Skeletal muscle tissue (tissue), 4 donors: ENCODE results near the gene NOTCH3. TPM values are rescaled to one million over a fixed set of nuclear protein-coding genes. Genes with fewer than 3 reads are reported as not detected.
A peak's percentile ranks its signal among the peaks of the same experiment; 100 is the strongest.

Experiments used
- H3K27ac ChIP-seq: one replicate; pipeline ENCODE4 v1.7.0; 2013; ENCODE audit warnings: mild to moderate bottlenecking, low read depth, low read length, inconsistent platforms
- H3K27me3 ChIP-seq, 3 donors: one replicate each; pipeline ENCODE4 v1.7.0; 2013; ENCODE audit warnings: low read length in 3 of 3; ENCODE audit not compliant: control insufficient read depth in 3 of 3, insufficient read depth in 3 of 3
- H3K36me3 ChIP-seq, 3 donors: one replicate each; pipeline ENCODE4 v1.7.0; 2013; ENCODE audit warnings: low read length in 3 of 3; ENCODE audit not compliant: control insufficient read depth in 3 of 3, insufficient read depth in 3 of 3
- H3K4me1 ChIP-seq, 3 donors: one replicate each; pipeline ENCODE4 v1.7.0; 2013; ENCODE audit warnings: low read length in 3 of 3, mild to moderate bottlenecking in 3 of 3; ENCODE audit not compliant: control insufficient read depth in 3 of 3, insufficient read depth in 3 of 3
- H3K4me3 ChIP-seq, 3 donors: one replicate each; pipeline ENCODE4 v1.7.0; 2013; ENCODE audit warnings: low read length in 3 of 3
- H3K9ac ChIP-seq, 3 donors: one replicate each; pipeline ENCODE4 v1.7.0; 2013; ENCODE audit warnings: low read length in 3 of 3, mild to moderate bottlenecking in 3 of 3, moderate library complexity in 2 of 3, low read depth in 1 of 3
- H3K9me3 ChIP-seq, 3 donors: one replicate each; pipeline ENCODE4 v1.7.0; 2013; ENCODE audit warnings: low read length in 3 of 3; ENCODE audit not compliant: control insufficient read depth in 3 of 3
- total RNA-seq: library from RNA; depleted of rRNA; stranded (reverse); fragments of >200 nt; gene quantifications from one replicate; pipeline ENCODE4 v1.2.3, GENCODE V29; 2014
- donor health status: Osteomylitis.

The NOTCH3 gene
- total RNA-seq, 1 donor from 2014 or later: 77.8 TPM

DNA sequence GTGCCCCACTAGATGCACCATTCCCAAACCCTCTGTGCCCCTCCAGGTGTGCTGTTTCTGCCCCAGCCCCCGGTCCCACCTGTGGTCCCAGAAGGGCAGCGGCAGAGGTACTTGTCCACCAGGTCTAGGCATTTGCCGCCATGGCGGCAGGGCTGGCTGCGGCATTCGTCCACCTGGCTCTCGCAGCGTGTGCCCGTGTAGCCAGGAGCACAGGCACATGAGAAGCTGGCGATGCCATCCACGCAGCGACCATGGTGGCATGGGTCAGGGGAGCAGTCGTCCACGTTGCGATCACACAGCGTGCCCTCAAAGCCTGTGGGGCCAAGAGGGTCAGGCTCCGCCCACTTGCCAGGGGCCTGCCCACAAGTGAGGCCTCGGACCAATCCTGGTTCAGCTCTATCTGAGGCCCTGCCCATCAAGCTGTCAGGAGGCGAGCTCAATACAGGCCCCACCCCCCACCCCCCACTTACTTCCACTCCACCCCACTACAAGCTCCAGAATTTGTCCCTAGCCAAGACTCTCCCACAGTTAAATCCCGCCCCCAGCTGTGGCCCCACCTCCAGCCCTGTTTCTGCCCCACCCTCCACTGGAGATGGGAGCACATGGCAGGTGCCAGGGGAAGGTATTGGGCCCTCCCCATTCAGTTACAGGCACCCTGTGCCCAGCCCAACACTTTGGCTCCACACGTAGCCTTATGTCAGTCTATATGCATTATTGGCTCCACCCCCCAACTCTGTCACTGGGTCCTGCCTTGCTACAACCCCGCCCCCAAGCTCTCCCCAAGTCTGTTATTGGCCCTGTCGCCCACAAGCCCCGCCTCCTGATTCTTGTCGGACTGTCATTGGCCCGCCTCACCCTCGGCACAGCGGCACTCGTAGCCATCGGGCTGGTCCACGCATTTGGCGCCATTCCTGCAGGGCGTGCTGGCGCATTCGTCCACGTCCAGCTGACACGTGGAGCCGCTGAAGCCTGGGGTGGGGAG lies 13.5 kb downstream of the NOTCH3 start:
- H3K9me3 ChIP-seq: no peaks in the 10 kb centered on the region
- peaks cover 4 to 9% (median 7%) of the 10 kb centered on the region in 3 donors for H3K36me3 ChIP-seq
- H3K27ac ChIP-seq: no peak overlapping the region
- no peak overlapping the region for H3K9ac ChIP-seq
- peaks cover 0 to 11% (median 9%) of the 10 kb centered on the region in 3 donors for H3K27me3 ChIP-seq
- H3K4me1 ChIP-seq: peaks cover 0 to 9% (median 7%) of the 10 kb centered on the region in 3 donors
- no peak overlapping the region for H3K4me3 ChIP-seq

DNA sequence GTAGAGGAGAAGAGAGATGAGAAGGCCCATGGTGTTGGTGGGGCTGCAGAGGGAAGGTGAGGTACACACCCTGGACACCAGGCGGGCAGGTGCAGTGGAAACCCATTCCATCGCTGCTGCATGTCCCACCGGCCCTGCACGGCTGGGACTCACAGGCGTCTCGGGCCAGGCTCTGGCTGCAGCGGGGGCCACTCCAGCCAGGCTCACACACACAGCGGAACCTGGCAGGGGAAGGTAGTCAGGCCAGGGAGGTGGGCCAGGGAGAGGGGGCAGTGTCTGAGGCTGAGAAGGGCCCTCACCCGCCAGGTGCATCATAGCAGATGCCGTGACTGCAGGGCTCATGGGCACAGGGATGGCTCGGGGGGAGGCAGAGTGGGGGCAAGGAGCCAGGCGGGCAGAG lies 15.6 kb downstream of the NOTCH3 start:
- Histone ChIP-seq H3K27ac (no peak overlapping the region), H3K9me3 (no peaks in the 10 kb centered on the region), H3K4me1 (peaks cover 0 to 4% (median 0%) of the 10 kb centered on the region in 3 donors), H3K9ac (no peak overlapping the region), H3K36me3 (peaks cover 4 to 12% (median 6%) of the 10 kb centered on the region in 3 donors), H3K4me3 (no peak overlapping the region), H3K27me3 (peaks cover 0 to 4% (median 1%) of the 10 kb centered on the region in 3 donors)

DNA sequence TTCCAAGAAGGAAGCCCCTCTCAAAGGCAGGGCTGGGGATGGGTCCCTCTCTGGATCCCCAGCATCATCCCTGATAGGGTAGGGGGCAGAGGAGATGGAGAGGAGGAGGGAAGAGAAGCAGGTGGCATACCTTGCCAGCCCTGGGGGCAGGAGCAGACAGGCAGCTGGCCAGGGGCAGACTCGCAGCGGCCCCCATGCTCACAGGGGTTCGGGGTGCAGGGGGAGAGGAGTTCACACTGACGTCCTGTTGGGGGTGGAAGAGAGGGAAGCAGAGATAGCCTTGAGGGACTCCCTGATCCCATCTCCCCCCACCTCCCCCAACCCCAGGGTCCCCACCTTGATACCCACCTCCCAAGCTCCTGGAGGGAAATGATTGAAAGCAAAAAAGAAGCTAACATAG lies 16.0 kb downstream of the NOTCH3 start:
- Histone ChIP-seq H3K36me3 (peaks cover 4 to 12% (median 6%) of the 10 kb centered on the region in 3 donors), H3K27me3 (peaks cover 2 to 7% (median 5%) of the 10 kb centered on the region in 3 donors), H3K4me1 (peaks cover 0 to 4% (median 0%) of the 10 kb centered on the region in 3 donors), H3K27ac (no peak overlapping the region), H3K9ac (no peak overlapping the region), H3K4me3 (no peak overlapping the region), H3K9me3 (no peaks in the 10 kb centered on the region)

DNA sequence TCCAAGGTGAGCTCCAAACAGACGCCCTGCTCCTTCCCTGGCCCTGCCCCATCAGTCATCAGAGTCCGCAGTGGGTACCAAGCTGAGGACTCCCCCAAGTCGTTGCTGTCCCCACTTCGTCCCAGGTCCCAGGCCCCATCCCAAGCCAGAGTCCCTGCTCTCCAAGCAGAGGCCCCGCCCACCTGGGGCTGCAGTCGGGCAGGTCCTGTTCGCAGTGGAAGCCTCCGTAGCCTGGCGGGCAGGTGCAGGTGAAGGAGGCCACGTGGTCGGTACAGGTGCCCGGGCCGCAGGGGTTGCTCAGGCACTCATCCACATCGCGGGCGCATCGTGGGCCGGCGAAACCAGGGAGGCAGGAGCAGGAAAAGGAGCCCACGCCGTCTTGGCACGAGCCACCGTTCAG lies 19.4 kb downstream of the NOTCH3 start:
- no peak overlapping the region for H3K4me3 ChIP-seq
- H3K27ac ChIP-seq: no peak overlapping the region
- peaks cover 3 to 8% (median 4%) of the 10 kb centered on the region in 3 donors for H3K4me1 ChIP-seq
- no peaks in the 10 kb centered on the region for H3K9me3 ChIP-seq
- H3K27me3 ChIP-seq: peaks cover 8 to 20% (median 11%) of the 10 kb centered on the region in 3 donors
- no peak overlapping the region for H3K9ac ChIP-seq
- H3K36me3 ChIP-seq: peaks cover 2 to 12% (median 3%) of the 10 kb centered on the region in 3 donors

DNA sequence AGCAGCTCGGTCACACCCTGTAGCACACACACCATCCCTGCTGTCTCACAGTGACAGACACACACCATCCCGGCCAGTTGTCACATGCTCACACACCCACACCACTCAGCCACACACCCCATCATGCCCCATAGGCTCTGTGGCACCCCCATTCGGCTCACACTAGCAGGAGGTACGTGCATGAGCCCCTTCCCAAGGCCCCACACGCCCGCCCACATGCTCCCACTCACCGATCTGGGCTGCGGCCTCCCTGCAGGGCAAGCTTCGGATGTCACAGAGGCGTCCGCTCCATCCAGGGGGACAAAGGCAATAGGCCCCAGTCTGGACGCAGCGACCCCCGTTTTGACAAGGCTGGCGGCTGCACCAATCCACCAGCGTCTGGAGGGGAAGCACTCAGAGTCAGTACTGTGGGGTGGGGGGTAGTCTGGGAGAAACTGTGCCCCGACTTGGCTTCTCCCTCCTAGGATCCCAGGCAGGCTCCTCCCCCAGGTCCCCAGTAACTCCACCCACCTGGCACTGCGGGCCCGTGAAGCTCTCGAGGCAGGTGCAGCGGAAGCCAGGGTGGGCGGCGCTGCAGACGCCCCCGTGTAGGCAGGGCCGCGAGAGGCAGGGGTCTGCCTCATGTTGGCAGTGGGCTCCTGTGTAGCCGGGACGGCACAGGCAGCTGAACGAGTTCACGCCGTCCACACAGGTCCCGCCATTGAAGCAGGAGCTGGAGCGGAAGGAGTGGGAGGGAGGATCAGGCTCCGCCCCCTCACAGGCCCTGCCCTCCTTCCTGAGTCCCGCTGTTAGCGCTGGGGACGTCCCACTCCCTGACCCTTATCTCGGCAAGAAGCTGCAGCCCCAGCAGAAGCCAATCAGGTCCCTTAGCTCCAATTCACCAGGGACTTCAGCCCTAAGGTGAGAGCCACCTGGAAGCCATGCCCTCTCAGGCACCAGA lies 20.1 kb downstream of the NOTCH3 start:
- Histone ChIP-seq H3K4me3 (no peak overlapping the region), H3K27me3 (peaks cover 8 to 20% (median 11%) of the 10 kb centered on the region in 3 donors), H3K9me3 (no peaks in the 10 kb centered on the region), H3K36me3 (peaks cover 2 to 12% (median 3%) of the 10 kb centered on the region in 3 donors), H3K27ac (no peak overlapping the region), H3K9ac (no peak overlapping the region), H3K4me1 (peaks cover 3 to 8% (median 4%) of the 10 kb centered on the region in 3 donors)

DNA sequence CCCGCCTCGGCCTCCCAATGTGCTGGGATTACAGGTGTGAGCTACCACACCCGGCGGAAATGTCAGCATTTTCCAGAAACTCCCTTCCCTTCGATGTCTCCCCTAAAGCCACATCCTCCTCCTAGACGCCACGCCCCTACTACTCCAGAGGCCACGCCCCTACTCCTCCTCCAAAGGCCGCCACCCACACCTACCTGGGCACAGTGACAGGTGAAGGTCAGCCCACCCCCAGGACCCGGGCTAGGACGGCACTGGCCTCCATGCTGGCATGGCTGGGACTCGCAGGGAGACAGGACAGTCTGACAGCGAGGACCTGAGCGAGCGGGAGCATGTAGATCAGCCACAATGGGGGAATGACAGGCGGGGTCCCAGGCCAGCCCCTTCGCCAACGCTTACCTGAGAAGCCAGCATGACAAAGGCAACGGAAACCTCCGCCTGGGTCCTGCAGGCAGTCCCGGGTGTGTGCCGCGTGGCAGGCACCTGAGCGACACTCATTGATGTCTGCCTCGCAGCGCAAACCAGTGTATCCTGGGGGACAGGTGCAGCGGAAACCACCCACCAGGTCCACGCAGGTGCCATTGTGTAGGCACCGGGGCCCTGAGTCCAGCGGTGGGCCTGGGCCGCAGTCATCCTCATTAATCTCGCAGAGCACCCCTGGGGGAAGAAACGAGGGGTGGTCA lies 22.0 kb downstream of the NOTCH3 start:
- no peaks in the 10 kb centered on the region for H3K9me3 ChIP-seq
- H3K4me1 ChIP-seq: peaks cover 3 to 8% (median 4%) of the 10 kb centered on the region in 3 donors
- no peak overlapping the region for H3K9ac ChIP-seq
- no peak overlapping the region for H3K27ac ChIP-seq
- H3K4me3 ChIP-seq: no peak overlapping the region
- peaks cover 8 to 20% (median 11%) of the 10 kb centered on the region in 3 donors for H3K27me3 ChIP-seq
- peaks cover 0 to 4% (median 3%) of the 10 kb centered on the region in 3 donors for H3K36me3 ChIP-seq

DNA sequence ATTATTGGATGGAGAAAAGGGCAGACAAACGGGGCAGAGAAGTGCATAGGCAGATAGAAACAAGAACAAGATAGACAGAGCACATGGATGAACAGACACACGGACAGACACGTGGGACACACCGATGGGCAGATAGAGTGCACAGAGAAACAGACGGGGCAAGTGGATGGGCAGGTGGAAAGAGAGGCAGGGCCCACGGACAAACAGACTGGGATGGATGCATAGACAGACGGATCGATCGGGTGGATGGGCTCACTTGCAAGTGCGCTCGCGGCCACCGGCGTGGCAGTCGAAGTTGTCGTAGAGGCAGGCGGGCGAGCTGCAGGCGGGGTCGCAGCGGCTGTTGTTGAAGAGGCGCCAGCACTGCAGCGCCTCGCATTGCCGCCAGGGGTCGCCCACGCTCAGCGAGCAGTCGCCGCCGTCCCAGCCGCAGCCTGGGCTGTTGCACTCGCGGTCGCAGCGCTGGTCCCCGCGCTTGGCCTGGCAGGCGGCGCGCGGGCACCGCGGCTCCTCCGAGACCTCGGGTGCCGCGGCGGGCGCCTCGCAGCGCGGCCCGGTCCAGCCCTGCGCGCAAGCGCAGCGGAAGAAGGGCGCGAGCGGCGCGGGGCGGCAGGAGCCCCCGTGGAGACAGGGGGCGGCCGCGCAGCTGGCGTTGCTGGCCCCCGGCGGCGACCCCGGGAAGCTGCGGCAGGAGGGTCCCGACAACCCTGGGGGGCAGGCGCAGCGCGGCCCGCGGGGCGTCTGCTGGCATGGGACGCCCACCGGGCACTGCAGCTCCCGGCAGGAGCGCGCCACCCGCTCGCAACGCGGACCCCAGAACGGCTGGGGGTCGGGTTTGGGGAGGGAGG lies 23.3 kb downstream of the NOTCH3 start:
- no peaks in the 10 kb centered on the region for H3K9me3 ChIP-seq
- H3K4me3 ChIP-seq: peak overlapping the region; percentile 32 to 57 (median 49)
- peaks cover 3 to 8% (median 4%) of the 10 kb centered on the region in 3 donors for H3K4me1 ChIP-seq
- H3K27me3 ChIP-seq: peaks cover 8 to 20% (median 11%) of the 10 kb centered on the region in 3 donors
- no peak overlapping the region for H3K27ac ChIP-seq
- H3K36me3 ChIP-seq: peaks cover 0 to 4% (median 3%) of the 10 kb centered on the region in 3 donors
- peak overlapping the region in 1 of 3 donors; percentile 50 for H3K9ac ChIP-seq

DNA sequence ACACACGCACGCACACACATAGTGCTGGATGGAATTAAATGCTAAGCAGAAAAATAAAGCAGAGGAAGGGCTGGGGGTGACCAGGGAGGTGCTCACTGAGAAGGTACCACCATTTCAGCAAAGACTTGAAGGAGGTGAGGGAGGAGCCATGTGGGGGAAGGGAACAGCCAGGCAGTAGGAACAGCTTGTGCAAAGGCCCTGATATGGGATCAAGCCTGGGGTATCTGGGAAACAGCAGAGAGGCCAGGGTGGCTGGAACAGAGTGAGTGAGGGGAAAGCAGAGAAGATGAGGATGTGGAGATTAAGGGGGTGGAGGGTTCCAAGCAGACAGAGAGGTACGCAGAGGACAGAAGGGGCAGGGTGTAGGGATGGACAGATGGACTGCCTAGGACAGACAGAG lies 25.2 kb downstream of the NOTCH3 start:
- Histone ChIP-seq H3K27me3 (peaks cover 8 to 20% (median 11%) of the 10 kb centered on the region in 3 donors), H3K4me1 (peaks cover 3 to 5% (median 4%) of the 10 kb centered on the region in 3 donors), H3K9ac (no peak overlapping the region), H3K27ac (no peak overlapping the region), H3K9me3 (no peaks in the 10 kb centered on the region), H3K4me3 (no peak overlapping the region), H3K36me3 (peaks cover 0 to 4% (median 3%) of the 10 kb centered on the region in 3 donors)
